Measurements from ENCODE around the gene PAX2.

DNA sequence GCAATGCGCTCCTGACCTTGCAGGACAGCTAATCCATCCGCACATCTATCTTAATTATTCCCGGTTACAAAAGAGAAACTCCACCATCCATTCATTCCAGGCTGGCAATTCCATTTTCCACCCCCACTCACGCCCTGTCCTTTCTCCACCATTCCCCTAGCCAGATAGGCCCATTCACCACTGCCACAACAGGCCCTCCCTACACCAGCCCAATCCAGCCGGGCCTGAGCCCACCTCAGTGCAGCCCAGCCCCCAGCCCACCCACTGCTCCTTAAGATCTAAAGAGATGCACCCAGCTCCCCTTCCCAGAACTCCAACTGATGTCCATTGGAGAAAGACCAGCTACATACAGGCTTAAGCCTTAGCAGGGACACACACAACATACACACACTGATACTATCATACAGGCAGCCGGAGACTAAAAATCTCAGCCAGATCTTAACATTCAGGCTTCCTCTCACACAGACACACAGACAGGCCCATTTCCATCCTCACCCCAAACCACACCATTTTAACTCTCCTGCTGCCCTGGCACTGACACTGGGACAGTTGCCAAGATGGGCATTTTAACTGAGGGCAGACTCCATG, 38.0 kb upstream of the PAX2 start:
- TF ChIP-seq, protein P1, sequence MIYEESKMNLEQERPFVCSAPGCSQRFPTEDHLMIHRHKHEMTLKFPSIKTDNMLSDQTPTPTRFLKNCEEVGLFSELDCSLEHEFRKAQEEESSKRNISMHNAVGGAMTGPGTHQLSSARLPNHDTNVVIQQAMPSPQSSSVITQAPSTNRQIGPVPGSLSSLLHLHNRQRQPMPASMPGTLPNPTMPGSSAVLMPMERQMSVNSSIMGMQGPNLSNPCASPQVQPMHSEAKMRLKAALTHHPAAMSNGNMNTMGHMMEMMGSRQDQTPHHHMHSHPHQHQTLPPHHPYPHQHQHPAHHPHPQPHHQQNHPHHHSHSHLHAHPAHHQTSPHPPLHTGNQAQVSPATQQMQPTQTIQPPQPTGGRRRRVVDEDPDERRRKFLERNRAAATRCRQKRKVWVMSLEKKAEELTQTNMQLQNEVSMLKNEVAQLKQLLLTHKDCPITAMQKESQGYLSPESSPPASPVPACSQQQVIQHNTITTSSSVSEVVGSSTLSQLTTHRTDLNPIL (CRISPR knock-in tag; IDR thresholded peaks at IDR 0.05; ENCODE audit: low read depth) = no peak
- no peak for TF ChIP-seq ZC3H10 (CRISPR knock-in tag; IDR thresholded peaks at IDR 0.05)
- TF ChIP-seq ARNTL (CRISPR knock-in tag; IDR thresholded peaks at IDR 0.05; ENCODE audit: borderline replicate concordance, low read depth) = no peak
- no peak for TF ChIP-seq ZNF565 (CRISPR knock-in tag; conservative IDR thresholded peaks at IDR 0.05; ENCODE audit: low read depth)
- no peak for TF ChIP-seq GLIS3 (CRISPR knock-in tag; IDR thresholded peaks at IDR 0.05)
- TF ChIP-seq SNAI2 (CRISPR knock-in tag; IDR thresholded peaks at IDR 0.05) = no peak
- TF ChIP-seq, protein P2, sequence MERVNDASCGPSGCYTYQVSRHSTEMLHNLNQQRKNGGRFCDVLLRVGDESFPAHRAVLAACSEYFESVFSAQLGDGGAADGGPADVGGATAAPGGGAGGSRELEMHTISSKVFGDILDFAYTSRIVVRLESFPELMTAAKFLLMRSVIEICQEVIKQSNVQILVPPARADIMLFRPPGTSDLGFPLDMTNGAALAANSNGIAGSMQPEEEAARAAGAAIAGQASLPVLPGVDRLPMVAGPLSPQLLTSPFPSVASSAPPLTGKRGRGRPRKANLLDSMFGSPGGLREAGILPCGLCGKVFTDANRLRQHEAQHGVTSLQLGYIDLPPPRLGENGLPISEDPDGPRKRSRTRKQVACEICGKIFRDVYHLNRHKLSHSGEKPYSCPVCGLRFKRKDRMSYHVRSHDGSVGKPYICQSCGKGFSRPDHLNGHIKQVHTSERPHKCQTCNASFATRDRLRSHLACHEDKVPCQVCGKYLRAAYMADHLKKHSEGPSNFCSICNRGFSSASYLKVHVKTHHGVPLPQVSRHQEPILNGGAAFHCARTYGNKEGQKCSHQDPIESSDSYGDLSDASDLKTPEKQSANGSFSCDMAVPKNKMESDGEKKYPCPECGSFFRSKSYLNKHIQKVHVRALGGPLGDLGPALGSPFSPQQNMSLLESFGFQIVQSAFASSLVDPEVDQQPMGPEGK (CRISPR knock-in tag; IDR thresholded peaks at IDR 0.05; ENCODE audit: borderline replicate concordance) = no peak
- no peak for TF ChIP-seq ZFP3 (CRISPR knock-in tag; IDR thresholded peaks at IDR 0.05)
- TF ChIP-seq ZNF8 (CRISPR knock-in tag; IDR thresholded peaks at IDR 0.05) = no peak

All from SK-N-SH treated with all-trans-retinoic acid at 6 μM for 48 hours (cell line).